Adrenal gland (tissue), 12 donors: Measurements from ENCODE around the gene MBP. TPM values are rescaled to one million over a fixed set of nuclear protein-coding genes. Genes with fewer than 3 reads are reported as not detected.

Experiments used
- DNase-seq, 7 donors: peaks; one replicate each; pipeline ENCODE4 v3.0.0-alpha.2; 2019 to 2020
- H3K27ac ChIP-seq, 5 donors: fragments of 200-600 bp; sonication (generic) in 4 of 5; 1 replicate in 3 of 5; 2 replicates in 2 of 5; pipeline versions ENCODE4 v1.5.1 to v1.8.0; 2016 to 2020; ENCODE audit warnings: mild to moderate bottlenecking in 1 of 5
- H3K27me3 ChIP-seq: fragments of 200-600 bp; 2 replicates; pipeline ENCODE4 v1.8.0; 2021
- H3K36me3 ChIP-seq, 2 donors: fragments of 200-600 bp; replicated peaks in 1 of 2; 1 replicate in 1 of 2; 2 replicates in 1 of 2; pipeline versions ENCODE4 v1.5.1 to v1.8.0; 2018 to 2022
- H3K4me1 ChIP-seq, 2 donors: fragments of 200-600 bp; replicated peaks in 1 of 2; 1 replicate in 1 of 2; 2 replicates in 1 of 2; pipeline versions ENCODE4 v1.5.1 to v1.8.0; 2018 to 2021
- H3K4me3 ChIP-seq, 4 donors: fragments of 200-600 bp; sonication (generic) in 3 of 4; one replicate each; pipeline ENCODE4 v1.5.1; 2016 to 2018
- H3K9me3 ChIP-seq, 3 donors: fragments of 200-600 bp; sonication (generic) in 1 of 3; replicated peaks in 1 of 3; 1 replicate in 2 of 3; 2 replicates in 1 of 3; pipeline versions ENCODE4 v1.5.1 to v1.8.0; 2016 to 2021
- POLR2A ChIP-seq, 2 donors: fragments of 450-650 bp; IDR thresholded peaks; one replicate each; pipeline ENCODE4 v1.6.1; 2017; ENCODE audit warnings: antibody characterized with exemption in 2 of 2, mild to moderate bottlenecking in 2 of 2, moderate library complexity in 1 of 2
- WGBS, 4 donors: extraction: QIAGEN DNeasy Blood & Tissue Kit in 2 of 4; methylation state at CpG; one replicate each; pipeline versions ENCODE4 v1.1.5 to v1.1.7; 2013 to 2017; 5-methylcytosine and 5-hydroxymethylcytosine counted together
- intact Hi-C, 2 donors: fragments of 100-400 bp; cut with DNase I; formaldehyde crosslinking; loops; one replicate each; pipeline versions ENCODE4 v1.14.1 to v1.15.0; 2022 to 2023
- polyA plus RNA-seq, 3 donors: library from polyadenylated mRNA; stranded (reverse); fragments of 200-250 nt in 2 of 3; fragments of 350-450 nt in 1 of 3; fragmentation: Illumina TruSeq in 1 of 3; extraction: RNeasy Lipid Tissue Mini Kit (QIAGEN cat#74804) in 1 of 3; gene quantifications; one replicate each; pipeline ENCODE4 v1.2.3, GENCODE V29; 2013 to 2014
- total RNA-seq, 9 donors: library from RNA; depleted of rRNA in 4 of 9; stranded (reverse); fragments of >200 nt in 4 of 9; fragments of 120-200 nt in 1 of 9; fragmentation: NEBNext Ultra II Directional in 1 of 9; extraction: Animal tissue kit (Norgen Biotek cat#: 25700) in 1 of 9; gene quantifications; one replicate each; pipeline versions ENCODE4 v1.1.0 to v1.2.4, GENCODE V29; 2013 to 2023
- TF ChIP-seq, protein P1 (sequence below), 6 experiments: fragments of 450-650 bp in 4 of 6; fragments of 200-600 bp in 2 of 6; sonication (generic) in 1 of 6; IDR thresholded peaks; 1 replicate in 5 of 6; 2 replicates in 1 of 6; pipeline versions ENCODE4 v1.5.1 to v1.8.0; 2016 to 2021; ENCODE audit warnings: antibody characterized with exemption in 6 of 6, mild to moderate bottlenecking in 2 of 6, moderate library complexity in 1 of 6
- donor health status: healthy with polysubstance abuse.
- donor health status: Bipolar disorder and iron deficiency.
- donor health status: DM: yes; HTN: yes; CAD: no.
- donor health status: DM: no; HTN: no; CAD: no.
- donor health status: DM: no; HTN: no; CAD: no.
- donor health status: DM: yes; HTN: yes; CAD: no.

MBP gene
- total and polyA plus RNA-seq, 12 donors: 1.8 to 23.7 (median 13.7) TPM

DNA sequence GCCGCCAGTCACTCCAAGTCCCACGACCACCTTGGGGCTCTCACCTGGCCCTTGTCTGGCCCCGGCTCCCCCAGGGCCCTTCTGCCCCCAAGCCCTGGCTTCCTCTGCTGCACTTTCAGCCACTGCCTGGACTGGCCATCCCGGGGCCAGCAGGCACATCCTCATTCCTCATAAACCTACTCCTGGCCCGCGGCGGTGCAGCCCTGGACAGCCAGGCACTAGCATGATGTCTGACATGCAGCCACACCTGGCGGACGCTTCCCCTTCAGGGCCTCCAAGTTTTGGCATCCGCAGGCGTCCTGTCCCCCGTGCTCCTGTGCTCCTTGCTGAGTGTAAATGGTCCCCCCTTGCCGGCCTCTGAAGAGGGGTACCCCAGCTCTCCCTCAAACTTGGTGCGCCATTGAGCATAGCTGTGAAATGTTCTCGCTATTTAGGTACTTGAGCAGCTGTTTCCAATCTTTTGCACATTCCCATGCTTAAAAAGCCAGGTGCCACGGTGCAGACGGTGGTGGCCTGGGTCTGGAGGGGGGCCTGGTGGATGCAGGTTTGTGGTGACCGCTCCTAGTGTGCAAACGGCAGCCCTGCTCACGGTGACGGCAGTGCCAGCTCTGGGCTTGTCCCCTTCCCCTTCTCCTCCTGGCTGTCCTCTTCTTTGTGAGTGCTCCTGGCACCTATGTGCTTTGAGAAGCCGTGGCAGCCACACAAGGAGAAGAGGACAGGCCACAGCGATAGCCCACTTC lies 123.8 kb downstream of the MBP start:
- Histone ChIP-seq H3K4me3 (no peak overlapping the region), H3K9me3 (no peaks in the 10 kb centered on the region), H3K36me3 (no peaks in the 10 kb centered on the region), H3K4me1 (peaks cover 0 to 13% of the 10 kb centered on the region in 2 donors), H3K27ac (no peak overlapping the region), H3K27me3 (no peaks in the 10 kb centered on the region)
- DNase-seq: peak in 1 of 7 donors; percentile 38
- intact Hi-C loops: loop anchor here in 1 of 2 donors (10.0 kb wide), 1 partner anchor 196 kb away; no protein-coding TSS in a partner anchor
- WGBS, 4 donors: 81 to 94% (median 84%) methylated on average over 13 to 23 of the region's 23 CpGs
- TF ChIP-seq POLR2A (IDR thresholded peaks at IDR 0.05): no peak

DNA sequence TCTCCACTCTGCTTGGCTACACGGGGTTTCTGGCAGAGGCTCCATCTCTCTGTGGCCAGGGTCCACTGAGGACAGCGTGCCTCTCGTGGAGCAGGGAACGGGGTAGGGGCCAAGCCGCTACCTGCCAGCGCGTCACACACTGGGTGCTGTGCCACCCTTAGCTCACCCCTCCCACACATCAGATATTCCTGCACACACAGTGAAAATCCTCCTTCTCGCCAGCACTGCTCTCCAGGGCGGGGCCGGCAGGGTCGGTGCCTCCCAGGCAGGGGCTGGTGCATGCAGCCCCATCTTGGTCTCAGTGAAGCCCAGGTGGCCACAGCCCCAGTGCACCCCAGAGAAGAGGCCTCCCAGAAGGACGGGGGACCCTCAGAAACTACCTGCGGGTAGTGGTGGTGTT lies 124.6 kb downstream of the MBP start:
- Histone ChIP-seq H3K36me3 (no peaks in the 10 kb centered on the region), H3K4me3 (no peak overlapping the region), H3K27ac (no peak overlapping the region), H3K27me3 (no peaks in the 10 kb centered on the region), H3K9me3 (no peaks in the 10 kb centered on the region), H3K4me1 (peaks cover 0 to 5% of the 10 kb centered on the region in 2 donors)
- 74 to 94% (median 86%) methylated on average over 7 to 13 of the region's 13 CpGs for WGBS, 4 donors
- no peak for DNase-seq
- intact Hi-C loops: loop anchor here in 1 of 2 donors (10.0 kb wide), 1 partner anchor 197 kb away; no protein-coding TSS in a partner anchor
- no peak for TF ChIP-seq POLR2A (IDR thresholded peaks at IDR 0.05)
- TF ChIP-seq, protein P1, sequence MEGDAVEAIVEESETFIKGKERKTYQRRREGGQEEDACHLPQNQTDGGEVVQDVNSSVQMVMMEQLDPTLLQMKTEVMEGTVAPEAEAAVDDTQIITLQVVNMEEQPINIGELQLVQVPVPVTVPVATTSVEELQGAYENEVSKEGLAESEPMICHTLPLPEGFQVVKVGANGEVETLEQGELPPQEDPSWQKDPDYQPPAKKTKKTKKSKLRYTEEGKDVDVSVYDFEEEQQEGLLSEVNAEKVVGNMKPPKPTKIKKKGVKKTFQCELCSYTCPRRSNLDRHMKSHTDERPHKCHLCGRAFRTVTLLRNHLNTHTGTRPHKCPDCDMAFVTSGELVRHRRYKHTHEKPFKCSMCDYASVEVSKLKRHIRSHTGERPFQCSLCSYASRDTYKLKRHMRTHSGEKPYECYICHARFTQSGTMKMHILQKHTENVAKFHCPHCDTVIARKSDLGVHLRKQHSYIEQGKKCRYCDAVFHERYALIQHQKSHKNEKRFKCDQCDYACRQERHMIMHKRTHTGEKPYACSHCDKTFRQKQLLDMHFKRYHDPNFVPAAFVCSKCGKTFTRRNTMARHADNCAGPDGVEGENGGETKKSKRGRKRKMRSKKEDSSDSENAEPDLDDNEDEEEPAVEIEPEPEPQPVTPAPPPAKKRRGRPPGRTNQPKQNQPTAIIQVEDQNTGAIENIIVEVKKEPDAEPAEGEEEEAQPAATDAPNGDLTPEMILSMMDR (IDR thresholded peaks at IDR 0.05): no peak

DNA sequence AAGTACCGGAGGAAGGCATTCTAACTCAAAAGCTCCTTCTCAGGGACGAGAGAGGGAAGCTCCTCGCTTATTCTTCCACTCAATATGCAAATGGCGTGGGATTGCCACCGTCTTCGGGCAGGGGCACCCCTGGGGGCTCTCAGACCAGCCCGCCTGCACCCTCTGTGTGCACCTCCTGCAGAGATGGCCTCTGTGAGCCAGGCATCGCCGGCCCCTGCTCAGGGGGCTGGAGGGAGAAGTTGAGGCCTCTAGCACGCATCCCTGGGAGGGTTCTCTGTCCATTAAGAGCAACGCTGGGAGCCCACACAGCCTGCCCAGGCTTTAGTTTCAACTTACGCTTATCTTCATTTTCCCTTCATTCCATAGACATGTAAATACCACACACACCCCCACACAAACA lies 125.3 kb downstream of the MBP start:
- no peak for DNase-seq
- Histone ChIP-seq H3K27me3 (no peaks in the 10 kb centered on the region), H3K4me3 (no peak overlapping the region), H3K36me3 (no peaks in the 10 kb centered on the region), H3K9me3 (no peaks in the 10 kb centered on the region), H3K27ac (peak overlapping the region in 2 of 5 donors; percentile 67 to 68), H3K4me1 (peaks cover 0 to 5% of the 10 kb centered on the region in 2 donors)
- intact Hi-C loops: loop anchor here in 1 of 2 donors (10.0 kb wide), 1 partner anchor 198 kb away; no protein-coding TSS in a partner anchor
- TF ChIP-seq POLR2A (IDR thresholded peaks at IDR 0.05): no peak
- TF ChIP-seq, protein P1 (IDR thresholded peaks at IDR 0.05): no peak
- 63 to 68% (median 64%) methylated on average over 12 of the region's 12 CpGs for WGBS, 4 donors

DNA sequence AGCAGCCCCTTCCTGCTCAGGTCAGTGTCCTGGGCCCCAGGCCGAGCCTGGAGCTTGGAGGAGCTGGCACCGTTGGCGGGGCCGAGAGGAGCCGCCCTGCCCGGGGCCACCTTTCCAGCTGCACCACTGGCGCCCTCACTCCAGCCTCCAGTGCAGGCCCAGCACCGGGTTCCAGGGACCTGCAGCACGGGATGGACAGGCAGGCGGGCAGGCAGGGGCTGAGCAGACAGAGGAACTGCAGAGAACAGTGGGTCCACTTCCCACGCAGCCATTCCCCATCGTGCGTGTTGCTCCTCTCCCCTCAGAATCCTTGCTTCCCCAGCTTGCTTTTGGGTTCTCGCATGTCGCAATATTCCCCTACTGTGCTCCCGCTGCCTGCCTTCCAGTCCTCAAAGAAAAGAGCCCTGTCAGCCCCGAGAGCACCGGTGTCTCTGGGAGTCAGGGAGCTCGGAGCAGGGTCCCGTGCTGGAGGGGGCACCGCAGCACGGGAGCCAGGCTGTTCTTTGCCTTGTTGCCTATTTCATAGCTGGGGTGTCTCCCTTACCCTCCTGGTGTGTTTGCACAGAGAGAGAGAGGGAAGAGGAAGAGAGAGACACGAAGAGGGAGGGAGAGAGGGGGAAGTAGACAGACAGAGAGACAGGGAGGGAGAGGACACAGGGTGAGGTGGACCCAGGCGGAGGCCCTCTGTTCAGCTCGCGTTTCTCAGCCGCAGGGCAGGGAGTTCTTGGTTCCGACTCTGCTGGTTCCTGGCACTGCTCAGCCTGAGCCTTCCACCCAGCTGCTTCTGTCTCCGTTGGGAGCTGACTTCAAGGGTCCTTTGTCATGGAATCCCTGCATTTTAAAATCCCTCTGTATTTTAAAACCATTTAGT lies 126.0 kb downstream of the MBP start:
- H3K4me3 ChIP-seq: no peak overlapping the region
- DNase-seq: peak in 2 of 7 donors; percentile 24 to 50
- peak overlapping the region in 2 of 5 donors; percentile 67 to 68 for H3K27ac ChIP-seq
- H3K27me3 ChIP-seq: no peaks in the 10 kb centered on the region
- H3K36me3 ChIP-seq: no peaks in the 10 kb centered on the region
- intact Hi-C loops: loop anchor here in 1 of 2 donors (10.0 kb wide), 1 partner anchor 198 kb away; no protein-coding TSS in a partner anchor
- TF ChIP-seq POLR2A (IDR thresholded peaks at IDR 0.05): no peak
- TF ChIP-seq, protein P1 (IDR thresholded peaks at IDR 0.05): no peak
- H3K9me3 ChIP-seq: no peaks in the 10 kb centered on the region
- peaks cover 0 to 5% of the 10 kb centered on the region in 2 donors for H3K4me1 ChIP-seq
- 63 to 70% (median 66%) methylated on average over 22 to 29 of the region's 29 CpGs for WGBS, 4 donors
